ENCODE results near the gene SORCS3.

Gene SORCS3

GRCh38 chr10:105062951-105063350, 421.9 kb downstream of the SORCS3 start:
- TF ChIP-seq CTCF (conservative IDR thresholded peaks at IDR 0.05) (no peak), ZFX (IDR thresholded peaks at IDR 0.05) (no peak)

GRCh38 chr10:105063796-105064195, 422.7 kb downstream of the SORCS3 start:
- no peak for TF ChIP-seq ZFX (IDR thresholded peaks at IDR 0.05)
- peak; percentile 84 for TF ChIP-seq CTCF (conservative IDR thresholded peaks at IDR 0.05)
- no peak overlapping the region for H3K27ac ChIP-seq

More at GRCh38 chr10:105062951-105063350, 421.9 kb downstream of the SORCS3 start:
- H3K27ac ChIP-seq: no peak overlapping the region

GRCh38 chr10:105068497-105068896, 427.4 kb downstream of the SORCS3 start:
- H3K27ac ChIP-seq: no peak overlapping the region
- TF ChIP-seq CTCF (conservative IDR thresholded peaks at IDR 0.05) (no peak), ZFX (IDR thresholded peaks at IDR 0.05) (no peak)

- TF ChIP-seq CTCF (conservative IDR thresholded peaks at IDR 0.05): no peak
- no peak for TF ChIP-seq ZFX (IDR thresholded peaks at IDR 0.05)
- H3K27ac ChIP-seq: no peak overlapping the region
These were observed 429.2 kb downstream of the SORCS3 start for GRCh38 chr10:105070249-105070648.

GRCh38 chr10:105070952-105071351, 429.9 kb downstream of the SORCS3 start:
- TF ChIP-seq CTCF (conservative IDR thresholded peaks at IDR 0.05) (no peak), ZFX (IDR thresholded peaks at IDR 0.05) (no peak)
- H3K27ac ChIP-seq: no peak overlapping the region

- TF ChIP-seq ZFX (IDR thresholded peaks at IDR 0.05): no peak
- no peak overlapping the region for H3K27ac ChIP-seq
These were observed 430.9 kb downstream of the SORCS3 start for GRCh38 chr10:105071980-105072379.

GRCh38 chr10:105073999-105074398, 432.9 kb downstream of the SORCS3 start:
- TF ChIP-seq ZFX (IDR thresholded peaks at IDR 0.05): no peak
- TF ChIP-seq CTCF (conservative IDR thresholded peaks at IDR 0.05): no peak
- H3K27ac ChIP-seq: no peak overlapping the region

- TF ChIP-seq ZFX (IDR thresholded peaks at IDR 0.05): no peak
- no peak for TF ChIP-seq CTCF (conservative IDR thresholded peaks at IDR 0.05)
- no peak overlapping the region for H3K27ac ChIP-seq
These were observed 433.9 kb downstream of the SORCS3 start for GRCh38 chr10:105075031-105075430.

All from C4-2B (cell line).